ENCODE data around the gene NEK7. TPM values are rescaled to one million over a fixed set of nuclear protein-coding genes. Genes with fewer than 3 reads are reported as not detected.
A peak's percentile ranks its signal among the peaks of the same experiment; 100 is the strongest.

Gene NEK7
- total and polyA plus RNA-seq, 9 of the 15 experiments (the other 6 are each of a cell fraction or from before 2014, with no cell fraction given), result 8.5 to 37.3 (median 27.7) TPM

GRCh38 chr1:198156111-198156744, 570 bp upstream of the NEK7 start (continued):
- TF ChIP-seq MGA (IDR thresholded peaks at IDR 0.05) (no peak), TEAD4 (IDR thresholded peaks at IDR 0.05; ENCODE audit: low read length) (peak; percentile 43; the same call in 1 of the 2 replicates), TEAD4 (CRISPR knock-in tag; IDR thresholded peaks at IDR 0.05; ENCODE audit: borderline replicate concordance) (no peak), ZNF384 (IDR thresholded peaks at IDR 0.05; ENCODE audit: low read depth, low read length) (peak; percentile 48; the same call in 1 of the 2 replicates), ILF3 (IDR thresholded peaks at IDR 0.05; ENCODE audit: borderline replicate concordance) (no peak), PREB (CRISPR knock-in tag; IDR thresholded peaks at IDR 0.05) (no peak), CSDE1 (IDR thresholded peaks at IDR 0.05) (no peak), TEAD1 (CRISPR knock-in tag; IDR thresholded peaks at IDR 0.05) (no peak), CCAR2 (IDR thresholded peaks at IDR 0.05; ENCODE audit: low read depth, low read length) (no peak), HLTF (IDR thresholded peaks at IDR 0.05) (no peak), PTBP1 (IDR thresholded peaks at IDR 0.05; ENCODE audit: low read depth, low read length) (no peak), HES1 (IDR thresholded peaks at IDR 0.05; ENCODE audit: low read depth) (no peak), PCBP2 (IDR thresholded peaks at IDR 0.05; ENCODE audit: low read depth, low read length, poor library complexity, severe bottlenecking) (no peak), ZBED1 (IDR thresholded peaks at IDR 0.05) (0 out of 2 replicates have a peak, but pooled peaks have one; percentile 28)
